Thymus (tissue), 11 donors: Measurements from ENCODE around the gene CREB3. TPM values are rescaled to one million over a fixed set of nuclear protein-coding genes. Genes with fewer than 3 reads are reported as not detected.

Source experiments
- DNase-seq, 9 donors: peaks; one replicate each; pipeline ENCODE4 v3.0.0-alpha.2; 2013; ENCODE audit warnings: low spot score in 9 of 9, low read depth in 6 of 9, missing footprints in 1 of 9
- H3K27ac ChIP-seq, 2 donors: one replicate each; pipeline ENCODE4 v1.5.1; 2013; ENCODE audit warnings: control low read depth in 1 of 2, low read depth in 1 of 2, low read length in 1 of 2, mild to moderate bottlenecking in 1 of 2, moderate library complexity in 1 of 2
- H3K27me3 ChIP-seq, 2 donors: one replicate each; pipeline ENCODE4 v1.5.1; 2013; ENCODE audit warnings: low read length in 1 of 2; ENCODE audit not compliant: control insufficient read depth in 2 of 2, insufficient read depth in 1 of 2
- H3K36me3 ChIP-seq, 2 donors: one replicate each; pipeline ENCODE4 v1.5.1; 2013; ENCODE audit warnings: low read length in 1 of 2, mild to moderate bottlenecking in 1 of 2, moderate library complexity in 1 of 2; ENCODE audit not compliant: control insufficient read depth in 2 of 2, insufficient read depth in 2 of 2
- H3K4me1 ChIP-seq, 2 donors: one replicate each; pipeline ENCODE4 v1.5.1; 2013; ENCODE audit warnings: low read length in 2 of 2; ENCODE audit not compliant: control insufficient read depth in 2 of 2, insufficient read depth in 2 of 2
- H3K4me3 ChIP-seq, 2 donors: one replicate each; pipeline ENCODE4 v1.5.1; 2013; ENCODE audit warnings: low read length in 2 of 2, control low read depth in 1 of 2, mild to moderate bottlenecking in 1 of 2
- H3K9me3 ChIP-seq, 2 donors: one replicate each; pipeline ENCODE4 v1.5.1; 2013; ENCODE audit warnings: low read length in 1 of 2, mild to moderate bottlenecking in 1 of 2; ENCODE audit not compliant: control insufficient read depth in 2 of 2, insufficient read depth in 1 of 2
- WGBS: extraction: QIAGEN DNeasy Blood & Tissue Kit; methylation state at CpG from one replicate; pipeline ENCODE4 v1.1.7; 2013; 5-methylcytosine and 5-hydroxymethylcytosine counted together
- polyA plus RNA-seq: library from polyadenylated mRNA; stranded (reverse); fragments of 200-250 nt; gene quantifications from one replicate; pipeline ENCODE4 v1.2.3, GENCODE V29; 2013
- total RNA-seq: library from RNA; stranded (reverse); fragments of 120-200 nt; gene quantifications from one replicate; pipeline ENCODE4 v1.2.4, GENCODE V29; 2013
- donor health status: healthy.

Gene CREB3
- total and polyA plus RNA-seq, 2 donors: 23.2 to 25.6 TPM

DNA sequence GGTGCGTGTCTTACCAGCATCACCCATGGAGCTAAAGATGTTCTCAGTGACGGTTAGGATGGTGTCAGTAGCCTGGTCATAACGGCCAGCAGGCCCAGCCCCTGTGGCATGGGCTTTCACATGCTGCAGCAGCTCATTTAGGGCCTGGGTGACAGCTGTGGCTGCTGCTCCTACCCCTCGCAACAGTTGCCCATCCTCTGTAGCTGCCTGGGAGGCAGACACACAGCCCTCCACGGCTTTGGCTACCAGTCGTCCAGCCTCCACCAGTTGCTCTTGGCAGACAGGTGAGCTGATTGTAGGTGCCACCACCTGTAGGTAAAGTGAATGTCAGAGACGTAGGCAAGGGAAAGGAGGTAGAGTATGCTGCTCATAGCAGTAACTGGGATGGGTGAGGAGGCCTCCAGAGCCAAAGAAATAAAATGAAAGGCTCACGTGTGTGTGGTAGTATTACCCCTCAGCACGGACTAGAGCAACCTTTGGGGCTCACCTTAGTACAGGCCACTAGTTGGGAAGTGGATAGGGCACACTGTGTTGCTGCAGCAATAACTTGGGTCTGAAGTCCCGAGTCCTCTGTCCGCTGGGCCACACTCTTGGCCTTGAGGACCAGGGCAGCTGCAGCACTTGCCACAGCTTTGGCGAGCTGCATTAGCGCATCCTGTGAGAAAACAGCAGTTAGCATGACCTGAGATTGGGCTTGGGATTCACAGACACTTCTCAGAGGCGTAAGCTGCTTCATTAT is 15.2 kb upstream of the CREB3 start:
- Histone ChIP-seq H3K27ac (no peak overlapping the region), H3K27me3 (no peaks in the 10 kb centered on the region), H3K4me1 (no peaks in the 10 kb centered on the region), H3K36me3 (peaks cover 93 to 99% of the 10 kb centered on the region in 2 donors), H3K4me3 (no peak overlapping the region), H3K9me3 (no peaks in the 10 kb centered on the region)
- WGBS: 98% methylated on average over 14 of the region's 14 CpGs
- no peak for DNase-seq

DNA sequence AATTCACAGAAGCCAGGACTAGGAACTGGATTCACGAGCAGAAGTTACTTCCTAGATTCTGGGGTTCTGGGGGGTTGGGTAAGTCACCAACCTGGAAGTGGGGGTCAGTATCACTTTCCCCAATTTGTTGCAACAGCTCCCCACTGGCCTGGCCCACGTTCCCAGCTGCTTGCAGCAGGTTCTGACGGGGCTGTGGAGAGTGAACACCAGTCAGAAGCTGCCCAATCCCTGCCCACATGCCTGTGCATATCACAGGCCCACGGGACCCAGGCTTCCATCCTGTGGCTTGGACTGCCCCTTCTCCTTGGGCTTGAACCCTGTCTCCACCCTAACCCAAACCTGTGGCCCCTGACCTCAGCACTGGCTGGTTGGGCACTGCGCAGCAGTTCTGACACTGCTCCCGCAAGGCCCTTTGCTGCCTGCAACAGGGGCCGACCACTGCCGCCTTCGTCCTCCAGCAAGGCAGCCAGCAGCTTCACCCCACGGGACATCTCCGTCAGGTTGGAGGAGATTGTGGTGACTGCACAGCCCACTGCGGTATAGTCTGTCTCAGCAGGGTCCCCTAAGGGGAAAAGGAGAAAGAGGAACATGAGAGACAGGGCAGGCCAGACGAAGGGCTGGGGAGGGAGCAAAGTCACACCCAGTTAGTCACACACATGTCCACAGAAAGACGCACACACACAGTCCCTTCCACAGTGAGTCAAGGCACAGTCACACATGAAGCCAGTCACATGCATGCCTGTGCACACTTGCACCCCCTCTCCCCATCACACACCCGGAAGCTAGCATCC is 13.6 kb upstream of the CREB3 start:
- H3K9me3 ChIP-seq: no peaks in the 10 kb centered on the region
- H3K36me3 ChIP-seq: peaks cover 94 to 98% of the 10 kb centered on the region in 2 donors
- H3K4me3 ChIP-seq: no peak overlapping the region
- no peak for DNase-seq
- no peak overlapping the region for H3K27ac ChIP-seq
- 97% methylated on average over 15 of the region's 15 CpGs for WGBS
- H3K4me1 ChIP-seq: no peaks in the 10 kb centered on the region
- no peaks in the 10 kb centered on the region for H3K27me3 ChIP-seq

DNA sequence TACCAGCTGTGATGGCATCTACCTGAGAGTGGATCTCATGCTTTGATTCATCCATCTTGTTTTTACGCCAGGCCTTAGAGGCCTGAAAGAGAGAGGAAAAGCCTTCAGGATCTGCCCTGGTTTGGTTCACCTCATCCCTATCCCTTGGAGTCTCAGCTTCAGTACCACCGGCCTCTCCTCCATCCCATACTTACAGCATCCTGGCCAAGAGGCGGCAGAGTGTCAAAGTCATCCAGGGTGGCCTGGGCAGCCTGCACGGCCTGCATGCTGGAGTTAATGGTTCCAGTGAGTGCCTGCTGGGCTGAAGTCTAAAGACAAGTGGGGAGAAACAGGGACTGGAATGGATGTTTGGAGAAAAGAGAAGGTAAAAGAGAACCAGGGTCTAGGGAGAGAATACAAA is 12.9 kb upstream of the CREB3 start:
- 98% methylated on average over 4 of the region's 4 CpGs for WGBS
- Histone ChIP-seq H3K9me3 (no peaks in the 10 kb centered on the region), H3K36me3 (peaks cover 94 to 98% of the 10 kb centered on the region in 2 donors), H3K27ac (no peak overlapping the region), H3K27me3 (no peaks in the 10 kb centered on the region), H3K4me3 (no peak overlapping the region), H3K4me1 (no peaks in the 10 kb centered on the region)
- no peak for DNase-seq

DNA sequence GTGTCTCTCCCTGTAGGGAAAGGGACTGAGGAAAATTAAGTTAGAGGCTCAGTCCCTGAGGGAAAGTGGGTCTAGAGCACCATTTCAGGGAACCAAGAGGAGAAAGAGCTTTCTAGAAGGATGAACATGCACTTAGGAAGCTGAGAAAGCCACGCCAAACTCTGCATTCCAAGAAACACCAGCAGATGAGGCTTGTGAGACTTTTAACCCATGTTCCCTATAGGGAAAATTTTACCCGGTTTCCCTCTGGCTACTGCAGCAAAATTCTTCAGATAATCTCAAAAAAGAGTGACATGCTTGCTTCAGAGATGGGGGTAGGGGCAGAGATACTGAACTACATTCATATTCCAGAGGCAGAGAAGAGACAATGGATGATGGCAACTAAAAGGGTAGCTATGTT is 9.0 kb upstream of the CREB3 start:
- DNase-seq: no peak
- WGBS: 98% methylated on average over 2 of the region's 2 CpGs

DNA sequence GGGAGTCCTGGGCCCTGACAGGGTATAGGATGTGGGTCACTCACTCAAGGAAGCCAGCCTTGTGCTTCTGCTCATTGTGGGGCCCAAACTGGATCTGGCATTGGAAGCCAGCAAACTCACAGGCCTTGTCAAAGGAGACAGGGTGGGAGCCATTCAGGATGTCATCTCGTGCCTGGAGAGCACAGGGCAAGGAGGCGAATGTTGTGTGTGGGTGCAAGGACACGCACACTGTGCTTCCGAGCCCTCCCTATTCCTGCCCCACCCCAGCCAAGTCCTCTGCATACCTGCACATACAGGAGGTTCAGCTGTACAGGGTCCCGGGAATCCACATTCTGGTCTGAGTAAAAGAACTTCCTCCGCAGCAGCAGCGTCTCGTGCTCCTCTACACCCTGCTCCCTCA is 8.6 kb upstream of the CREB3 start:
- H3K4me1 ChIP-seq: peaks cover 22 to 28% of the 10 kb centered on the region in 2 donors
- 98% methylated on average over 8 of the region's 8 CpGs for WGBS
- no peak overlapping the region for H3K4me3 ChIP-seq

More for the DNA sequence above, 9.0 kb upstream of the CREB3 start:
- Histone ChIP-seq H3K9me3 (no peaks in the 10 kb centered on the region), H3K27ac (no peak overlapping the region), H3K4me1 (peaks cover 19 to 24% of the 10 kb centered on the region in 2 donors), H3K4me3 (no peak overlapping the region), H3K27me3 (no peaks in the 10 kb centered on the region), H3K36me3 (peaks cover 69 to 88% of the 10 kb centered on the region in 2 donors)

DNA sequence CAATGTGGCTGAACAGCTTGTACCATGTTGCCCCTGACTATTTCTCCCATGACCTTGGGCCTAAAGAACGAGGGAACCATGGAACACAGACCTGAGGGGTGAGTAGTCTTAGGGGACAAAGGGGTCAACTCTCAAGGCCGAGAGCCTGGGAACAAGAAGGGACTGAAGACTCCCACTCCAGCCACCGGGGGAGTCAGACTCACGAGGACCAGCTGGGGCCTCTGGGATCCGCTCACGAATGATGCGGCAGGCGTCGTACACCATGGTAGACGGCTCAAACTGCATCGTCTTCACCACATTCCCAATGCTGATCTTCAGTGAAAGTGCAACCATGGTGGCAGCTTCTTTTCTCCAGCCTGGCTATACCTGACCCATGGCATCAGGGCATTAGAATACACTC is 7.1 kb upstream of the CREB3 start:
- Histone ChIP-seq H3K4me3 (no peak overlapping the region), H3K27me3 (no peaks in the 10 kb centered on the region), H3K4me1 (peaks cover 35 to 43% of the 10 kb centered on the region in 2 donors), H3K27ac (no peak overlapping the region), H3K9me3 (no peaks in the 10 kb centered on the region), H3K36me3 (peaks cover 50 to 69% of the 10 kb centered on the region in 2 donors)
- DNase-seq: no peak
- 98% methylated on average over 11 of the region's 11 CpGs for WGBS

More for the DNA sequence above, 8.6 kb upstream of the CREB3 start:
- H3K27me3 ChIP-seq: no peaks in the 10 kb centered on the region
- H3K9me3 ChIP-seq: no peaks in the 10 kb centered on the region
- H3K36me3 ChIP-seq: peaks cover 64 to 83% of the 10 kb centered on the region in 2 donors
- DNase-seq: no peak
- H3K27ac ChIP-seq: no peak overlapping the region

DNA sequence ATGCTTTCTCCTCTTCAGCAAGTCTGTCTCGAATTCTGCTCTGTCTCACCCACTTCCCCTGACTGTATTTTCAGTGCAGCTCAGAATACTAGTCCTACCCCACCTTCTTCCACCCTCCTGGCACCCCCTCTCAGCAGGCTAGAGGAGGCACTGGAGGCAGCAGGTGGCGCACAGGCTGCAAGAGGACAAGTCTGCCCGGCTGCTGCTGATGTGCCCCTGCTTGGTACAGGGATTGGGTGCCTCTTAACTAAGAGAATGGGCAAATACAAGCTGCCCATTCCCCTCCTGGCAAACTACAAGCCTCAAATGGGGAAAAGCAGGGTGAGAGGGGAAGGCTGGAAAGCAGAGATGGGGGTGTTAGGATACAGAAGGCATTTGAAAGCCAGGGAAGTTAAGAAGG is 5.5 kb upstream of the CREB3 start:
- Histone ChIP-seq H3K9me3 (no peaks in the 10 kb centered on the region), H3K36me3 (peaks cover 36 to 53% of the 10 kb centered on the region in 2 donors), H3K27me3 (no peaks in the 10 kb centered on the region), H3K4me1 (peaks cover 47 to 53% of the 10 kb centered on the region in 2 donors), H3K27ac (peak overlapping the region; percentile 50 to 70), H3K4me3 (no peak overlapping the region)
- DNase-seq: peak in 7 of 9 donors; percentile 52 to 92 (median 75)
- WGBS: 6% methylated on average over 3 of the region's 3 CpGs

DNA sequence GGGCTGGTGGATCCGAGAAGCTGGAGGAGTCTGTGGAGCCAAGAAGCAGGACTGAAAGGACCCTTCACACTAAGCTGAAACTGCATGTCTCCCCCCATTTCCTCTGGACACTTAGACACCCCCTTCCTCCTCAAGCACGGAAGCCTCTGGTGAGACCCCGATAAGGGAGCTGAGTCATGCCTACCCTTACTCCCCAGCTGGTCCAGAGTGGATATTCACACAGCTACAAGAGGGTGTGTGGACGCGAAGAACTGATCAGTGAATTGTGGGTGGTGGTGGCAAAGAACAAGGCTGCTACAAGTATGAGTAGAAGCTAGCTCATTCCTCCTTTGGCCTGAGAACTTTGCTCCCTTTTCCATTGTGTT is 4.8 kb upstream of the CREB3 start:
- WGBS: 43% methylated on average over 5 of the region's 5 CpGs

More for the DNA sequence above, 4.8 kb upstream of the CREB3 start:
- DNase-seq: peak in 1 of 9 donors; percentile 16
- H3K36me3 ChIP-seq: peaks cover 29 to 46% of the 10 kb centered on the region in 2 donors
- H3K27ac ChIP-seq: peak overlapping the region; percentile 2 to 9
- no peak overlapping the region for H3K4me3 ChIP-seq
- H3K9me3 ChIP-seq: no peaks in the 10 kb centered on the region
- peaks cover 47 to 54% of the 10 kb centered on the region in 2 donors for H3K4me1 ChIP-seq
- H3K27me3 ChIP-seq: no peaks in the 10 kb centered on the region
